ENCODE measurements around the gene TIGD4.

TIGD4 gene

DNA sequence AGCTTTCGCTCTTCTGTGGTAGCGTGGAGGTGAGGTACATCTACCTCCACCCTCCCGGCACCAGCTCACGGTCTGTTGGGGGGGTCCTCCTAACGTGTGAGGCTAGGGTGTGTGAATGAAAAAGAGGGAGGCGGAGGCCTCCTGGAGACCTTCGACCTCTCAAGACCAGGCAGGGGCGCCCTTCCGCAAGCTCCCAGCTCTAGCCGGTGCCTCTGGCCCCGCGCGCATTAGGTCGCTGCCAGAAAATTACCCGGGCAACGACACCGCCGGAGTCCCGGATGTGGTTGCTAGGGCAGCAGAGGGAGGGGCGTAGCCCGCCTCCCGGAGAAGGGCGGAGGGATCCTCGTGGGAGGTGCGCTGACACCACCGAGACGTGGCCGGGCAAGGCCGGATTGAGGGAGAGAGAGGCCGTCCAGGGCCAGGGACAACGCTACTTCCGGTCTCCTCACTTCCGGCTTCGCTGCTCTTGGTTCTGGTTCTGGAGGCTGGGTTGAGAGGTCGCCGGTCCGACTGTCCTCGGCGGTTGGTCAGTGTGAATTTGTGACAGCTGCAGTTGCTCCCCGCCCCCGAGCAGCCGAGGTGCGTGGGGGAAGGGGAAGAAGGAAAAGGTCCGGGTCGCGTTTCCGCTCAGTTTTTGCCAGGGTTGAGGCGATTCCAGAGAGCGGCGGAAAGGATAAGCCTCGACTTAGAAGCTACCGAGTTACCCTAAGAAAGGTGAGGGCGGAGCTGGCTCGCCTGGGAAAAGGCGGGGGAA, at the start of gene TIGD4, which contains the start of gene ARFIP1:
TIGD4 (minus strand) TSS at position 218 of the 754 bp plus-strand sequence. CDS start 8,726 bp downstream, outside the sequence.
ARFIP1 (plus strand) TSS at position 442 of the 754 bp plus-strand sequence. CDS start 49,680 bp downstream, outside the sequence.
- peak; percentile 93 to 95 for ATAC-seq

DNA sequence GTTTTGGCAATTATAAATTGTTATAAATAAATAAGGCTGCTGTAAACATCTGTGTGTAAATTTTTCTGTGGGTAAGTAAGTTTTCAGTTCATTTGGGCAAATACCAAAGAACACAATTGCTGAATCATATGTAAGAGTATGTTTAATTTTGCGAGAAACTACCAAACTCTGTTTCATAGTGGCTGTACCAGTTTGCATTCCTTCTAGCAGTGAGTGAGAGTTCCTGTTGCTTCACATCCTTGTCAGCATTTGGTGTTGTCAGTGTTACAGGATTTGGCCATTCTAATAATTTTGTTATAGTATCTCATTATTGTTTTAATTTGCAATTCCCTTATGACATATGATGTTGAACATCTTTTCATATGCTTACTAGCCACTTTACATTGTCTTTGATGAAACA, 48.6 kb upstream of the TIGD4 start:
- ATAC-seq = no peak

DNA sequence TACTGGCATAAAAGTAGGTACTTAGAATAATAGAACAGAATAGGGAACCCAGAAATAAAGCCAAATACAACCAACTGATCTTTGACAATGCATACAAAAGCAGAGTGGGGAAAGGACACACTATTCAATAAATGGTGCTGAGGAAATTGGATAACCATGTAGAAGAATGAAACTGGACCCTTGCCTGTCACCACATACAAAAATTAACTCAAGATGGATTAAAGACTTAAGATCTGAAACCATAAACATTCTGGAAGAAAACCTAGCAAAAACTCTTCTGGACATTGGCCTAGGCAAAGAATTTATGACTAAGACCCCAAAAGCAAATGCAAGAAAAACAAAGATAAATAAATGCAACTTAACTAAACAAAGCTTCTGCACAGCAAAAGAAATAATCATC, 45.8 kb upstream of the TIGD4 start:
- ATAC-seq = no peak

GRCh38 chr4:152824561-152824960, 45.0 kb upstream of the TIGD4 start:
- no peak for ATAC-seq

DNA sequence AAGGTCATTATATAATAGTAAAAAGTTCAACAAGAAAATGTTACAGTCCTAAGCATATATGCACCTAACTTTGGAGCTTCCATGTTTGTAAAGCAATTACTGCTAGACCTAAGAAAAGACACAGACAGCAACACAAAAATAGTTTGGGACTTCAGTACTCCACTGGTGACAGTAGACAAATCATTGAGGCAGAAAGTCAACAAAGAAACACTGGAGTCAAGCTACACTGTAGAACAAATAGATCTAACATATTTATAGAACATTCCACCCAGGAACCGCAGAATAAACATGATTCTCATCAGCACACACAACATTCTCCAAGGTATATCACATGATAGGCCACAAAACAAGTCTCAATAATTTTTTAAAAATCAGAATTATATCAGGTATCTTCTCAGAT, 42.8 kb upstream of the TIGD4 start:
- no peak for ATAC-seq

- ATAC-seq = no peak
Observed at GRCh38 chr4:152820073-152820472, 40.5 kb upstream of the TIGD4 start.

GRCh38 chr4:152819026-152819645, 39.6 kb upstream of the TIGD4 start:
- no peak for ATAC-seq

DNA sequence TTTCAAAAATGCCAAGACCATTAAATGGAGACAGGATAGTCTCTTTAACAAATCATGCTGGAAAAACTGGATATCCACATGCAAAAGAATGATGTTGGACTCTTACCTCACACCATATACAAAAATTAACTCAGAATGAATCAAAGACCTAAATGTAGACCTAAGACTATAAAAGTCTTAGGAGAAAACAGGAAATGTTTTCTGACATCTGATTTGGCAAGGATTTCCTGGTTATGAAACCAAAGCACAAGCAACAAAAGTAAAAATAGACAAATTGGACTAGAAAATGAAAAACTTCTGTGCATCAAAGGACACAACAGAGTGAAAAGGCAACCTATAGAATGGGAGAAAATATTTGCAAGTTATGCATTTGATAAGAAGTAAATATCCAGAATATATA, 37.8 kb upstream of the TIGD4 start:
- ATAC-seq = no peak

GRCh38 chr4:152815078-152815477, 35.5 kb upstream of the TIGD4 start:
- ATAC-seq = no peak

DNA sequence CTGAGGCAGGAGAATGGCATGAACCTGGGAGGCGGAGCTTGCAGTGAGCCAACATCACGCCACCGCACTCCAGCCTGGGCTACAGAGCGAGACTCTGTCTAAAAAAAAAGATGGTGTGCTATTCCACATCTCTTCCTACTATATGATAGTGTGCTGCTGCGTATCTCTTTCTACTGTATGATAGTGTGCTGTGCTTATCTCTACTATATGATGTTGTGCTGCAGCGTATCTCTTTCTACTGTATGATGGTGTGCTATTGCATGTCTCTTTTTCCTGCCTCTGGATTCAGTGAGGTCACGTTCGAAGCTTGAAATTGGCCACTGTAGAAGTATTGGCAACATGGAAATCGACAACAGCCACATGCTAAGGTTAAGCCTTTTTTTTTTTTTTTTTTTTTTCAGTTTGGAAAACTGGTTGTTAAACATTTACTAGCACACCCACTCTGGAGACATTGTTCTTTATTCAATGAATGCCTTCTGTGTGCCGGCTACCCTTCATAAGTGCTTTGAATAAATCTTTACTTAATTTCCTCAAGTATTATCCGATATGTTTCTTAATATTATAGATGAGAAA, 31.3 kb upstream of the TIGD4 start:
- no peak for ATAC-seq

- no peak for ATAC-seq
Observed at GRCh38 chr4:152808670-152809069, 29.1 kb upstream of the TIGD4 start.

GRCh38 chr4:152807294-152807829, 27.8 kb upstream of the TIGD4 start:
- ATAC-seq = peak; percentile 64 to 78

DNA sequence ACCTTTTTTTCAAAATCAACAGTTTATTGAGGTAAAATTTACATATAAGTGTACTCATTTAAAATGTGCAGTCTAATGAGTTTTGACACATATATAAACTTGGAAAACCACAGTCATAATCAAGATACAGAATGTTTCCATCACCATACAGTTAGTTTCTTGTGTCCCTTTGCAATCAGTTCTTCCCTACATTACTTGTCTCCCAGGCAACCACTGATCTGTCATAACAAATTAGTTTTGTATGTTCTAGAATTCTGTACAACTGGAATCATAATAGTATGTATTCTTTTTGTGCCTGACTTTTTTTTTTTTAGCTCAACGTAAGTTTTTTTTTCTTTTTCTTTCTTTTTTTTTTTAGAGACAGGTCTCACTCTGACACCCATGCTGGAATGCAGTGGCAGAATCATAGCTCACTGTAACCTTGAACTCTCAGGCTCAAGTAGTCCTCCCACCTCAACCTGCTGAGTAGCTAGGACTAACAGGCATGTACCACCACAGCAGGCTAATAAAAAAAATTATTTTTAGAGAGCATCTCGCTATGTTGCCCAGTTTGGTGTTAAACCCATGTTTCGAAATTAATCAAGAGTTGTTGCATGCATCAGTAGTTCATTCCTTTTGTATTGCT, 27.1 kb upstream of the TIGD4 start:
- ATAC-seq = no peak

DNA sequence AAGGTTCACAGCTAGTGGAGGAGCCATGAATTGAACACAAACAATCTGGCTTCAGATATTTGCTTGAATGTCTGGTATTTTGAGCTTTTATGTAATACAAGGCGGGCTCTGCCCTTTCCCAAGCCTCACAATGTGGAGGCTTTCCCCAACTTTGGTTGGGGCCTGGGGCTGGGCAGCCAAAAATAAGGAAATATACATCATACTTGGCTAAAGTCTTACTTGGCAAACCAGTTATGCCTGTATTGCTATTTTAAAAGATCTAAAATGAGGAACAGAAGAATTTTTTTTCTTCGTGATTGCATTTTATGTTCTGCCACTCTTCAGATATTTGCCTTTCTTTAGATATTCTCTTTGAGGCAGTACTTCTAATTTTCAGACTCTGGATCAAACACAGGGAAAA, 26.3 kb upstream of the TIGD4 start:
- no peak for ATAC-seq

DNA sequence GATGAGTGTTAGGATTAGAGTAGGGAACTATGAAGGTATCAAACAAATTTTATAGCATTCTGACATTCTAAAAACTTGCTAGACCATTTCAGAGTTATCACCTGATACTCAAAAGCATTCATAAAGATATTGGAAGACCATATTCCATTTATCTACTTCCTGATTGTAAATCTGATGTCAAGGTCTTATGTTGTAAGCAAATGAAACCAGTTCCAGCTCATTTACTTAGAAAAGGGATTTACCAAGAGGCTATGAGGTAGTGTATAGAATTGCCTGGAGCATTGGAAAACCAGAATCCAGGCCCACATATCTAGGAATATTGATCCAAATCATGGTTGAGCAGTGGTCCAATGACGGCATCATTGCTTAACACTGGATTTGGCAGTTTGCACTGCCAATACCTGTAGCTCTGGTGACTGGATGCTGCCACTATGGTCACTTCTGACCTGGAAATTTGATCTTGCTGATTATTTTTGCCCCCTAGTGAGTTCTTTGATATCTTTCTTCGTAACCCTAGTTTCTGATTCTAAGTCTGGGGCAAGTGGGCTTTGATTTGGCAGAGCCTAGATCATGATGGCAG, 25.6 kb upstream of the TIGD4 start:
- ATAC-seq = no peak

DNA sequence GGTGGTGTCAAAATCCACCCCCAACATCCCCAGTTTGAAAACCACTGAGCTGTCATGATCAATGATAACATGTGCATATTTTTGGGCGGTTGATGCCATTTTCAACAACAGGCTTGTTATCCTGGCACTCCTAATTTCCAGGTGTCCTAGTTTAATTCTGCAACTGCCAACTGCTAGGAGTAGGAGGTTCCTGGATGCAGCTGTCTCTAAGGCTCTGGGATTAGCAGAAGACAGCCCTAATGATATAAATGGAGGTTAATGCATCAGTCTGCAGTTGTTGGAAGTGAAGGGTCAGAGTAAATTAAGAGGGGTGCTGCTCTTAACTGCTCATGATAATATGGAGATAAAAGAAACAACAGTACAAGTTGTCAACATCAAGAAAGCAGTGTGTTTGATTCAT, 24.0 kb upstream of the TIGD4 start:
- no peak for ATAC-seq

GRCh38 chr4:152795891-152796290, 16.4 kb upstream of the TIGD4 start:
- no peak for ATAC-seq

- ATAC-seq = no peak
Observed at GRCh38 chr4:152786627-152787026, 7.1 kb upstream of the TIGD4 start.

- ATAC-seq = no peak
Observed at GRCh38 chr4:152785639-152786615, 6.4 kb upstream of the TIGD4 start.

DNA sequence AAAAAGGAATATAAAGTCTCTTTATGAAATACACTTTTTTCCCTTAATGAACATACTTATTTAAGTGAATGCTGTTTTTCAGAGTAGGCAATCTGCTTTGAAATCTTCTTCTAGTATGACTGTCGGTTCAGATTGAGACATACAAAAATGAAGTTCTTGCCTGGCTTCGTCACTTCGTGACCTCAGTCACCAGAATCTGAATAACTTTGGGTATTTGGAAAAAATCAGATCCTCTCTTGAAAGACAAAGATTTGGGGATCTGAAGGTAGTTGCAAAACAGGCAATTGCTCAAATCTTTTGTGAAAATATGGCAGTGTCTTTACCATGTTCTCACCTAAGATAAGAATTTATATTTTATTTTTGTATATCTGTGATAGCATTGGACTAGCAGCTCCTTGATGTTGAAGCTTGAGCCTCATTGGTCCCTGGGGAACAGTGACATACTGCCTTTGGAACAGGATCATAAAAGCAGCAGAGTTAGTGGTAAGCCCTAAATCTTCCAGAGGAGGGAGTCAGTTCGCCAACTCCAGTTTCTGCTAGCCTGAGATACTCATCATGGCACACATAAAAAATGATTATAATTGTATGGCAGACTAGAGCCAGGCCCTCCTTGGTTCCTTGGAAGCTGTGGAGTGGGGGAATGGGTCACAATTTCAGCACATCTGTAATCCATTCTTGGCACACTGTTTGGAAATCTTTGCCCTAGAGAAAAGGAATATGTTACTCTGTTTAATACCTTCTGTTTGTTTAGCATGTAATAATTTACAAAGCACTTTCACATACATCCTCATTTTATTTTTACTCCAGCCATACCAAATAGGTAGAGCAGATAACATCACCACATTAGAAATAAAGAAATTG, 5.2 kb upstream of the TIGD4 start:
- no peak for ATAC-seq

Measured in activated CD4-positive, CD25-positive, alpha-beta regulatory T cell treated with anti-CD3 and anti-CD28 coated beads, Interleukin-2, amount 50 U/mL, for 24 hours (primary cell).